Loucy (cell line): Measurements from ENCODE around the gene ERCC4.

Experiments
- EZH2phosphoT487 ChIP-seq: fragments of 200-600 bp; IDR thresholded peaks from 2 replicates; pipeline ENCODE4 v1.6.1; 2018; ENCODE audit warnings: antibody characterized with exemption, mild to moderate bottlenecking, moderate library complexity, borderline replicate concordance
- TF ChIP-seq, protein P1 (sequence below): fragments of 200-600 bp; sonication (generic); conservative IDR thresholded peaks from 2 replicates; pipeline ENCODE4 v1.5.1; 2014; ENCODE audit warnings: mild to moderate bottlenecking, antibody characterized with exemption, low read length

DNA sequence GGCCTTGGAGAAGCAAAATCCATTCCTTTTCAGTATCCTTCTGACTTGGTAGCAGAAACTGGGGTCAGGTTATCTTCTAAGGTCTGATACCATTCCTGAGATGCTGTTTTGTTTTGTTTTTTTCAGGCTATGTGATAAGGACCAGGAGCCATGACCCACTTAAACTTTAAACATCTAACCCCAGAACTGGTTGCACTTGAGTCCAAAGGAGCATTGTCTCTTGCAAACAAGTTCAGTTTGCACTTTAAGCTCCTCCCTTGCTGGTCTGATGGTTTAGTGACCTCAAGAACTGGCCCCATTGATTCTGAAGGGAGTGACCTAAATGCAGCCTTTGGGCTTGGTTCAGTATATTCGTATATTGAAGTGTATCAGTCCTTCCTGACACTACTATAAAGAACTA lies 75.2 kb downstream of the ERCC4 start:
- TF ChIP-seq, protein P1, sequence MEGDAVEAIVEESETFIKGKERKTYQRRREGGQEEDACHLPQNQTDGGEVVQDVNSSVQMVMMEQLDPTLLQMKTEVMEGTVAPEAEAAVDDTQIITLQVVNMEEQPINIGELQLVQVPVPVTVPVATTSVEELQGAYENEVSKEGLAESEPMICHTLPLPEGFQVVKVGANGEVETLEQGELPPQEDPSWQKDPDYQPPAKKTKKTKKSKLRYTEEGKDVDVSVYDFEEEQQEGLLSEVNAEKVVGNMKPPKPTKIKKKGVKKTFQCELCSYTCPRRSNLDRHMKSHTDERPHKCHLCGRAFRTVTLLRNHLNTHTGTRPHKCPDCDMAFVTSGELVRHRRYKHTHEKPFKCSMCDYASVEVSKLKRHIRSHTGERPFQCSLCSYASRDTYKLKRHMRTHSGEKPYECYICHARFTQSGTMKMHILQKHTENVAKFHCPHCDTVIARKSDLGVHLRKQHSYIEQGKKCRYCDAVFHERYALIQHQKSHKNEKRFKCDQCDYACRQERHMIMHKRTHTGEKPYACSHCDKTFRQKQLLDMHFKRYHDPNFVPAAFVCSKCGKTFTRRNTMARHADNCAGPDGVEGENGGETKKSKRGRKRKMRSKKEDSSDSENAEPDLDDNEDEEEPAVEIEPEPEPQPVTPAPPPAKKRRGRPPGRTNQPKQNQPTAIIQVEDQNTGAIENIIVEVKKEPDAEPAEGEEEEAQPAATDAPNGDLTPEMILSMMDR, result no peak
- TF ChIP-seq EZH2phosphoT487, result no peak
